Smooth muscle cell (in vitro differentiated cells): ENCODE data around the gene UGT1A8. TPM values are rescaled to one million over a fixed set of nuclear protein-coding genes. Genes with fewer than 3 reads are reported as not detected.

Experiments used
- DNase-seq: peaks from one replicate; lab custom pipeline; 2025; ENCODE audit not compliant: unreplicated experiment; lab: John Stamatoyannopoulos, UW
- H2AFZ ChIP-seq: fragments of 200-600 bp; sonication (generic); 2 replicates; pipeline ENCODE4 v1.6.0; 2016; ENCODE audit warnings: antibody characterized with exemption, low read depth, mild to moderate bottlenecking
- H3F3A ChIP-seq: fragments of 200-600 bp; sonication (generic); 2 replicates; pipeline ENCODE4 v1.6.0; 2017; ENCODE audit warnings: antibody characterized with exemption, low read depth
- H3K27ac ChIP-seq: fragments of 200-600 bp; sonication (generic); 2 replicates; pipeline ENCODE4 v1.5.1; 2016; ENCODE audit warnings: low read depth, mild to moderate bottlenecking
- H3K27me3 ChIP-seq: fragments of 200-600 bp; sonication (generic); 2 replicates; pipeline ENCODE4 v1.6.1; 2016; ENCODE audit warnings: low read depth, mild to moderate bottlenecking
- H3K36me3 ChIP-seq: fragments of 200-600 bp; sonication (generic); 2 replicates; pipeline ENCODE4 v1.5.1; 2016; ENCODE audit warnings: low read depth
- H3K4me1 ChIP-seq: fragments of 200-600 bp; sonication (generic); 2 replicates; pipeline ENCODE4 v1.5.1; 2016; ENCODE audit warnings: low read depth
- H3K4me2 ChIP-seq: fragments of 200-600 bp; sonication (generic); 2 replicates; pipeline ENCODE4 v1.6.0; 2016; ENCODE audit warnings: mild to moderate bottlenecking
- H3K4me3 ChIP-seq: fragments of 200-600 bp; sonication (generic); 2 replicates; pipeline ENCODE4 v1.5.1; 2016; ENCODE audit warnings: mild to moderate bottlenecking
- H3K79me2 ChIP-seq: fragments of 200-600 bp; sonication (generic); 2 replicates; pipeline ENCODE4 v1.6.0; 2016; ENCODE audit warnings: low read depth, mild to moderate bottlenecking
- H3K9ac ChIP-seq: fragments of 200-600 bp; sonication (generic); 2 replicates; pipeline ENCODE4 v1.6.0; 2016; ENCODE audit warnings: low read depth
- H3K9me3 ChIP-seq: fragments of 200-600 bp; sonication (generic); replicated peaks from 2 replicates; pipeline ENCODE4 v1.5.1; 2016; ENCODE audit warnings: low read depth
- H4K20me1 ChIP-seq: fragments of 200-600 bp; sonication (generic); 2 replicates; pipeline ENCODE4 v1.6.0; 2016; ENCODE audit warnings: low read depth
- whole genome bisulfite sequencing: methylation state at CpG from one replicate; pipeline ENCODE4 v1.1.7; 2016; ENCODE audit warnings: low lambda C conversion rate; 5-methylcytosine and 5-hydroxymethylcytosine counted together
- polyA plus RNA-seq: library from polyadenylated mRNA; unstranded; fragments of >200 nt; fragmentation: Nextera tagmentation; extraction: Ambion mirVana; gene quantifications from 2 replicates; pipeline ENCODE4 v1.2.1, GENCODE V29; 2016
- total RNA-seq: library from RNA; depleted of rRNA; stranded (reverse); fragments of >200 nt; gene quantifications from 2 replicates; pipeline ENCODE4 v1.2.3, GENCODE V29; 2014
- TF ChIP-seq, protein P1 (sequence below): fragments of 200-600 bp; sonication (generic); IDR thresholded peaks from 2 replicates; pipeline ENCODE4 v1.5.1; 2017; ENCODE audit warnings: borderline replicate concordance, mild to moderate bottlenecking, antibody characterized with exemption; ENCODE audit not compliant: insufficient read depth, poor library complexity, severe bottlenecking

The UGT1A8 gene
- total and polyA plus RNA-seq, 2 experiments from 2014 or later: not detected

DNA sequence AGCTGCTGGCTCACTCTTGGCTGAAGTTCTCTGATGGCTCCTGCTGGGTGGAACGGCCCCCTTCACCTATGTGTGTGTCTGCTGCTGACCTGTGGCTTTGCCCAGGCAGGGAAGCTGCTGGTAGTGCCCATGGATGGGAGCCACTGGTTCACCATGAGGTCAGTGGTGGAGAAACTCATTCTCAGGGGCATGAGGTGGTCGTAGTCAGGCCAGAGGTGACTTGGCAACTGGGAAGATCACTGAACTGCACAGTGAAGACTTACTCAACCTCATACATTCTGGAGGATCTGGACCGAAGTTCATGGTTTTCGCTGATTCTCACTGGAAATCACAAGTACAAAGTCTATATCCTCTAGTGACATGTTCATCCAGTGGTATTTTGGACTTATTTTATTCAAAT, 13.9 kb upstream of the UGT1A8 start:
- Histone ChIP-seq H3K9ac (no peak overlapping the region), H3K36me3 (no peaks in the 10 kb centered on the region), H3K4me3 (no peak overlapping the region), H3K4me1 (no peaks in the 10 kb centered on the region), H3K4me2 (no peak overlapping the region), H3K79me2 (no peaks in the 10 kb centered on the region), H2AFZ (no peak overlapping the region), H3K9me3 (no peaks in the 10 kb centered on the region), H3K27me3 (no peaks in the 10 kb centered on the region), H3F3A (no peaks in the 10 kb centered on the region), H4K20me1 (no peaks in the 10 kb centered on the region), H3K27ac (no peak overlapping the region)
- TF ChIP-seq, protein P1, sequence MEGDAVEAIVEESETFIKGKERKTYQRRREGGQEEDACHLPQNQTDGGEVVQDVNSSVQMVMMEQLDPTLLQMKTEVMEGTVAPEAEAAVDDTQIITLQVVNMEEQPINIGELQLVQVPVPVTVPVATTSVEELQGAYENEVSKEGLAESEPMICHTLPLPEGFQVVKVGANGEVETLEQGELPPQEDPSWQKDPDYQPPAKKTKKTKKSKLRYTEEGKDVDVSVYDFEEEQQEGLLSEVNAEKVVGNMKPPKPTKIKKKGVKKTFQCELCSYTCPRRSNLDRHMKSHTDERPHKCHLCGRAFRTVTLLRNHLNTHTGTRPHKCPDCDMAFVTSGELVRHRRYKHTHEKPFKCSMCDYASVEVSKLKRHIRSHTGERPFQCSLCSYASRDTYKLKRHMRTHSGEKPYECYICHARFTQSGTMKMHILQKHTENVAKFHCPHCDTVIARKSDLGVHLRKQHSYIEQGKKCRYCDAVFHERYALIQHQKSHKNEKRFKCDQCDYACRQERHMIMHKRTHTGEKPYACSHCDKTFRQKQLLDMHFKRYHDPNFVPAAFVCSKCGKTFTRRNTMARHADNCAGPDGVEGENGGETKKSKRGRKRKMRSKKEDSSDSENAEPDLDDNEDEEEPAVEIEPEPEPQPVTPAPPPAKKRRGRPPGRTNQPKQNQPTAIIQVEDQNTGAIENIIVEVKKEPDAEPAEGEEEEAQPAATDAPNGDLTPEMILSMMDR: no peak
- WGBS: 92% methylated on average over 4 of the region's 4 CpGs
- DNase-seq: no peak

DNA sequence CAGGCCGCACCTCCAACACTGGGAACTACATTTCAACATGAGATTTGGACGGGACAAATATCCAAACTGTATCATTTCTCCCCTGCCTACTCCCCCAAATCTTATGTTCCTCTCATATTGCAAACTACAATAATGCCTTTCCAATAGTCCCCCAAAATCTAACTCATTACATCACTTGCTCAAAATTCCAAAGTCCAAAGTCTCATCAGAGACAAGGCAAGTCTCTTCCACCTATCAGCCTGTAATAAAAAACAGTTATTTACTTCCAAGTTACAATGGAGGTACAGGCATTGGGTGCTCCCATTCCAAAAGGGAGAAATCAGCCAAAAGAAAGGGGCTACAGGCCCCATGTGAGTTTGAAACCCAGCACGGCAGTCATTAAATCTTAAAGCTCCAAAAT, 12.6 kb upstream of the UGT1A8 start:
- Histone ChIP-seq H3K4me1 (no peaks in the 10 kb centered on the region), H3K9me3 (no peaks in the 10 kb centered on the region), H3K36me3 (no peaks in the 10 kb centered on the region), H3K27me3 (no peaks in the 10 kb centered on the region), H3K79me2 (no peaks in the 10 kb centered on the region), H3K9ac (no peak overlapping the region), H3F3A (no peaks in the 10 kb centered on the region), H2AFZ (no peak overlapping the region), H3K4me3 (no peak overlapping the region), H3K4me2 (no peak overlapping the region), H3K27ac (no peak overlapping the region), H4K20me1 (no peaks in the 10 kb centered on the region)
- no peak for DNase-seq
- TF ChIP-seq, protein P1: no peak
- 94% methylated on average over 3 of the region's 3 CpGs for WGBS

DNA sequence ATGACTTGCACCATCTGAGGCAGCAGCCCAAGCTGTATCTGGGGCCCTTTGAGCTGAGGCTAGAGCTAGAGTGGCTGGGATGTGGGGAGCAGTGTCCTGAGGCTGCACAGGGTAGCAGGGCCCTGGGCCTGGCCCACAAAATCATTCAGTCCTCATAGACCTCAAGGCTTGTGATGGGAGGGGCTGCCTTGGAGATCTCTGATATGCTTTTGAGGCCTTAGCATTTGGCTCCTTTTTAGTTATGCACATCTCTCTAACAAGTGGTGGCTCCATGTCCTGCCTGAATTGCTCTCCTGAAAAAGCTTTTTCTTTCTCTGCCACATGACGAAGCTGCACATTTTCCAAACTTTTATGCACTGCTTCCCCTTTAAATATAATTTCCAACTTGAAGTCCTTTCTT, 11.8 kb upstream of the UGT1A8 start:
- no peak for DNase-seq

DNA sequence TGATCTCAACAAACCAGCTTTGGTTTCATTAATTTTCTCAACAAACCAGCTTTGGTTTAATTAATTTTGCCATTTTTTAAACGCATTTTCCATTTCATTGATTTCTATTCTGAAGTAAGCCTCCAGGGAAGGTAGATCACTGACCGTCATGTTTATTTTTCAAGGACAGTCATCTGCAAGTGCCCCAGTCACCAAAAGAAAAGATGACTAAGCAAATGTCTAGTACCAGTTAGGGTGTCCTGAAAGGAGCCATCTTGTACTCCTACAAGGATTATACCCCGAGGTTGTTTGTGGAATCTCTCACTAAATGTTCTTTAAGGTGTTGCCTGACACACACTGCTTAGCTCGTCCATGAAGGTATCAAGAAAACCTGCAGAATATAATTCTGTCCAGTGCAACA, 6.1 kb upstream of the UGT1A8 start:
- DNase-seq: no peak
- H3K9me3 ChIP-seq: no peaks in the 10 kb centered on the region
- H3K27me3 ChIP-seq: no peaks in the 10 kb centered on the region
- no peak overlapping the region for H3K9ac ChIP-seq
- H3K36me3 ChIP-seq: peaks cover 2% of the 10 kb centered on the region
- no peak overlapping the region for H2AFZ ChIP-seq
- H3K4me3 ChIP-seq: no peak overlapping the region
- no peaks in the 10 kb centered on the region for H4K20me1 ChIP-seq
- no peaks in the 10 kb centered on the region for H3F3A ChIP-seq
- no peak overlapping the region for H3K4me2 ChIP-seq
- WGBS: 83% methylated on average over 4 of the region's 4 CpGs
- TF ChIP-seq, protein P1: no peak
- no peaks in the 10 kb centered on the region for H3K4me1 ChIP-seq
- no peaks in the 10 kb centered on the region for H3K79me2 ChIP-seq
- no peak overlapping the region for H3K27ac ChIP-seq

More for the DNA sequence above, 11.8 kb upstream of the UGT1A8 start:
- no peaks in the 10 kb centered on the region for H3F3A ChIP-seq
- TF ChIP-seq, protein P1: no peak
- no peaks in the 10 kb centered on the region for H3K79me2 ChIP-seq
- H3K9me3 ChIP-seq: no peaks in the 10 kb centered on the region
- 75% methylated on average over 1 of the region's 1 CpG for WGBS
- H3K36me3 ChIP-seq: peaks cover 2% of the 10 kb centered on the region
- H3K27ac ChIP-seq: no peak overlapping the region
- no peak overlapping the region for H3K4me3 ChIP-seq
- no peaks in the 10 kb centered on the region for H3K27me3 ChIP-seq
- H2AFZ ChIP-seq: no peak overlapping the region
- no peak overlapping the region for H3K4me2 ChIP-seq
- H3K4me1 ChIP-seq: no peaks in the 10 kb centered on the region
- H4K20me1 ChIP-seq: no peaks in the 10 kb centered on the region
- no peak overlapping the region for H3K9ac ChIP-seq
